HEK293T (cell line): ENCODE results near the gene STBD1.

Experiments used
- CTCF ChIA-PET: fragments of 350-600 bp; formaldehyde crosslinking; extraction: SDS; loops from one replicate; lab custom pipeline; 2021; ENCODE audit warnings: antibody characterized with exemption, inconsistent platforms; lab: Yijun Ruan, JAX
- POLR2A ChIA-PET: fragments of 350-600 bp; formaldehyde crosslinking; extraction: SDS; loops from one replicate; lab custom pipeline; 2020; ENCODE audit warnings: antibody characterized with exemption, inconsistent platforms; lab: Yijun Ruan, JAX
- DNase-seq: peaks from one replicate; pipeline ENCODE4 v3.0.0; 2012; ENCODE audit warnings: mixed read lengths; ENCODE audit errors: extremely low spot score
- ARNT ChIP-seq: fragments of 450-650 bp; IDR thresholded peaks from 2 replicates; pipeline ENCODE4 v1.6.1; 2017; ENCODE audit warnings: mild to moderate bottlenecking
- BHLHE40 ChIP-seq: fragments of 450-650 bp; IDR thresholded peaks from 2 replicates; pipeline ENCODE4 v1.6.1; 2016; ENCODE audit warnings: mild to moderate bottlenecking, moderate library complexity, borderline replicate concordance
- CTBP1 ChIP-seq: fragments of 450-650 bp; IDR thresholded peaks from 2 replicates; pipeline ENCODE4 v1.6.1; 2016; ENCODE audit warnings: borderline replicate concordance
- ELF4 ChIP-seq: fragments of 450-650 bp; IDR thresholded peaks from 2 replicates; pipeline ENCODE4 v1.6.1; 2017; ENCODE audit warnings: antibody characterized with exemption
- FOXA1 ChIP-seq: fragments of 450-650 bp; IDR thresholded peaks from 2 replicates; pipeline ENCODE4 v1.6.1; 2016; ENCODE audit warnings: mild to moderate bottlenecking
- FOXK2 ChIP-seq: fragments of 450-650 bp; IDR thresholded peaks from 2 replicates; pipeline ENCODE4 v1.6.1; 2016; ENCODE audit warnings: mild to moderate bottlenecking
- FOXM1 ChIP-seq: fragments of 450-650 bp; IDR thresholded peaks from 2 replicates; pipeline ENCODE4 v1.6.1; 2017; ENCODE audit warnings: mild to moderate bottlenecking, borderline replicate concordance
- HDGF ChIP-seq: fragments of 450-650 bp; IDR thresholded peaks from 2 replicates; pipeline ENCODE4 v1.6.1; 2017; ENCODE audit warnings: antibody characterized with exemption, borderline replicate concordance
- L3MBTL2 ChIP-seq: fragments of 450-650 bp; conservative IDR thresholded peaks from 2 replicates; pipeline ENCODE4 v1.6.1; 2016; ENCODE audit warnings: mild to moderate bottlenecking
- LEF1 ChIP-seq: fragments of 450-650 bp; IDR thresholded peaks from 2 replicates; pipeline ENCODE4 v1.6.1; 2017; ENCODE audit warnings: mild to moderate bottlenecking, borderline replicate concordance
- NFRKB ChIP-seq: fragments of 450-650 bp; IDR thresholded peaks from 2 replicates; pipeline ENCODE4 v1.6.1; 2016; ENCODE audit warnings: mild to moderate bottlenecking, moderate library complexity
- SP1 ChIP-seq: fragments of 450-650 bp; IDR thresholded peaks from 2 replicates; pipeline ENCODE4 v1.6.1; 2017
- SUZ12 ChIP-seq: fragments of 450-650 bp; IDR thresholded peaks from 2 replicates; pipeline ENCODE4 v1.6.1; 2016; ENCODE audit warnings: mild to moderate bottlenecking
- TARDBP ChIP-seq: fragments of 450-650 bp; IDR thresholded peaks from 2 replicates; pipeline ENCODE4 v1.6.1; 2016
- ZNF384 ChIP-seq: fragments of 450-650 bp; IDR thresholded peaks from 2 replicates; pipeline ENCODE4 v1.6.1; 2016
- TF ChIP-seq, protein P1 (sequence below): fragments of 450-650 bp; IDR thresholded peaks from 2 replicates; pipeline ENCODE4 v1.6.1; 2016

STBD1 gene

DNA sequence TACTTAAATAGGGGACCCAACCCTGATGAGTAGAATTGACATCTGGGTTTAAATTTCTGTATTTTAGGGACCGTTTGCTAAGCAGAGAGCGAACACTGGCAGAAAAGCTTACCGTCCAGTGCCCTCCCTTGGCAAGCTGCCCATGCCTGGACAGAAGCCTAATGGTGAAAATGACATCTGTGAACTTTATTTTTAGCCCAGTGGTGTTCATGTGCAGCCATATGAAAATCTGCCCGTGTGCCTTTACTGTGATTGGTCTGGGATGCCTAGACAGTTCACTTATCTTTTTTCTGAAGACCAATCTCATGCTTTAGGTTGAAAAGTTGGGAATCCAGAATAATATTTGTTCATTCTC lies 1.1 kb downstream of the STBD1 start:
- ChIA-PET POLR2A (interaction anchor here (0.7 to 3.5 kb wide), 7 partner anchors 11 to 94 kb away, joined by 3 to 25 read pairs (median 5); partner anchors contain the start of gene SCARB2), CTCF (interaction anchor here (0.6 to 3.4 kb wide), 3 partner anchors 46 to 128 kb away, joined by 3 to 20 read pairs (median 10); no protein-coding TSS in a partner anchor)
- no peak for DNase-seq
- TF ChIP-seq BHLHE40 (no peak), ZNF384 (no peak), NFRKB (no peak), ARNT (no peak), SP1 (no peak), HDGF (no peak), SUZ12 (no peak), FOXA1 (no peak), LEF1 (no peak), FOXK2 (no peak), FOXM1 (no peak), L3MBTL2 (no peak), TARDBP (no peak), ELF4 (no peak), CTBP1 (no peak)
- TF ChIP-seq, protein P1, sequence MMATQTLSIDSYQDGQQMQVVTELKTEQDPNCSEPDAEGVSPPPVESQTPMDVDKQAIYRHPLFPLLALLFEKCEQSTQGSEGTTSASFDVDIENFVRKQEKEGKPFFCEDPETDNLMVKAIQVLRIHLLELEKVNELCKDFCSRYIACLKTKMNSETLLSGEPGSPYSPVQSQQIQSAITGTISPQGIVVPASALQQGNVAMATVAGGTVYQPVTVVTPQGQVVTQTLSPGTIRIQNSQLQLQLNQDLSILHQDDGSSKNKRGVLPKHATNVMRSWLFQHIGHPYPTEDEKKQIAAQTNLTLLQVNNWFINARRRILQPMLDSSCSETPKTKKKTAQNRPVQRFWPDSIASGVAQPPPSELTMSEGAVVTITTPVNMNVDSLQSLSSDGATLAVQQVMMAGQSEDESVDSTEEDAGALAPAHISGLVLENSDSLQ, result no peak

DNA sequence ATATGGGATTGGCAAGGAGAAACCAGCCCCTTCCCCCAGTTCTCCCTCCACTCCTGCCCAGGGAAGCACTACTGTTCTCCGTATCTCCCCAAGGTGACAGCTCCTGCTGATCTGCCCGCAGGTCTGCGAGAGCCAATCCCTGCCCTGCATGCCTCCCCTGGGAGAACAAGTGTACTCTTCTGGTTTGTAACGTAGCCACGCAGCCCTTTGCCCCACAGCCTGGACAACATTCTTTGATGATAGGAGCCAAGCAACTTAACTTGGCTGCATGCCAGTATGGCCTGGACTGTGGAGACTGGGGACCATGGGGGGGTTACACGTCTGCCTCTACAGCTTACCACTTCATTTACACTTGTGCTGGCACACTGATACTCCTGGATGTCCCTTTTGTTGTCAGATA lies 2.0 kb downstream of the STBD1 start:
- ChIA-PET CTCF (interaction anchor here (3.4 kb wide), 1 partner anchor 129 kb away, joined by 10 read pairs; no protein-coding TSS in a partner anchor), POLR2A (interaction anchor here (3.5 kb wide), 1 partner anchor 69 kb away, joined by 25 read pairs; no protein-coding TSS in a partner anchor)
- TF ChIP-seq FOXM1, result no peak
- no peak for TF ChIP-seq SUZ12
- no peak for TF ChIP-seq FOXA1
- no peak for TF ChIP-seq ELF4
- TF ChIP-seq CTBP1, result no peak
- no peak for TF ChIP-seq SP1
- TF ChIP-seq, protein P1, result no peak
- TF ChIP-seq L3MBTL2, result no peak
- TF ChIP-seq LEF1, result no peak
- TF ChIP-seq ARNT, result no peak
- TF ChIP-seq ZNF384, result no peak
- TF ChIP-seq HDGF, result no peak
- TF ChIP-seq TARDBP, result no peak
- no peak for TF ChIP-seq BHLHE40
- no peak for TF ChIP-seq FOXK2
- TF ChIP-seq NFRKB, result no peak
- DNase-seq, result no peak

DNA sequence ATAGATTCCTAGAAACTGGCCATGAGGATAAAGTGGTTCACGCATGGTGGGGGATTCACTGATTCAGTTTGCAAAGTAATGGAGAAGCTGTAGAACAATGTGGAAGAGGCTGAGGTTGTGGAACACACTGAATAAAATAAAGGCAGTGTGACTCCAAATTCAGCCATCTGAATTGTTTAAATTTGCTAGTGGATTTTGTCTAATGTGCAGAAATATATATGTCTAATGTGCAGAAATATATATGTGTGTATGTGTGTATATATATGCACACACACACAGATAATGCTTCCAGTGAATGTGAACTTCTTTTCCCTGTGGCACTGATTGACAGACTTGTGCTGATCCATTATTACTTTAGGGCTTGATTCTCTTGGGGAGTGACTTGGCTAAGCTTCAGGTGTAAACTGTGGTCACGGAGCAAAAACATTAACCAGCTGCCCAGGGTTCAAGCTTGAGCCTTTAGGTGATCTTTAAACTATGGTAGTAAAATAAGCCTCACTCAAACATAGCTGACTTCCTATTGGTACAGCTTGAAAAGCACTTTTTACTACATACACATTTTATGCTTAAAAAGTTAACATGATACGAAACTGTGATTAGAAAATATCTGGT lies 3.5 kb downstream of the STBD1 start:
- no peak for DNase-seq
- ChIA-PET POLR2A (no interaction called here), CTCF (no interaction called here)
- TF ChIP-seq TARDBP (no peak), FOXM1 (no peak), FOXK2 (no peak)

DNA sequence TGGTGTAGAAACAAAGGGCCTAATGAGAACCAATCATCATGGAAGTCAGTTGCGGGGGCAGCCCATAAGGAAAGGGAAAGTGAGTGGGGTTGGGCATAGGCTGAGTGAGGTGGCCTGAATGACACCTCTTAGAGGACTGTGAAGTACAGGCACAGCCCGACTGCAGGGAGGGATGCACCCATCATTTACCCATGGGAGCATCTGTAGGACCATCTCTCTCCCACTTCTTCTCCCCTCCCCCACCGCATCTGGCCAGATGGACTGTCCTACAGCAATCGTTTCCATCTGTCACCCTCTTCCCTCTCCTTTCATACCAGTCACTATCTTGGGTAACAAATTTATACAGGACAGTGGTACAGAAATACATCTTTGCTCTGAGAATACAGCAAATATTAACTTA lies 4.2 kb downstream of the STBD1 start:
- TF ChIP-seq FOXM1 (no peak), TARDBP (no peak), CTBP1 (no peak), SUZ12 (no peak), BHLHE40 (no peak), NFRKB (no peak), SP1 (no peak), ELF4 (no peak), HDGF (no peak), ARNT (no peak), ZNF384 (no peak), L3MBTL2 (no peak), LEF1 (no peak), FOXA1 (no peak), FOXK2 (no peak)
- TF ChIP-seq, protein P1, result no peak
- ChIA-PET CTCF (no interaction called here), POLR2A (no interaction called here)
- DNase-seq, result no peak

DNA sequence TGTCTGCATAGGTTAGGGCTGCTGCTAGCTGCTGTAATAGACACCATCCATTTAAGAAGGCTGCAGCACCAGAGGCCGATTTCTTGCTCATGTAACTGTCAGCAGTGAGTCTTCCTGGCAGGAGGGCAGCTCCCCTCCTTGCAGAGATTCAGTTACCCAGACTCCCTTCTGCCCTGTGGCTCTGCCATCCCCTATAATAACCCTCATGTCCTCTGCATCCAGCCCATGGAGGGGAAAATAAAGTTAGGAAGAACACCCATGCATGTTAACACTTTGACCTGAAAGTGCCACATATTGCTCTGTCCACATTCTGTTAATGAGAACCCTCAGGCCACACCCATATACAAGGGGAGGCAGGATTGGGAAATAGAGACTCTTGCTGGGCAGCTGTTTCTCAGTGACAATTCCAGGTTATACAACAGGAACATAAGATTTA lies 5.4 kb downstream of the STBD1 start:
- POLR2A ChIA-PET, result no interaction called here
- CTCF ChIA-PET, result no interaction called here
- TF ChIP-seq TARDBP, result no peak
- TF ChIP-seq, protein P1, result 0 out of 2 replicates have a peak, but pooled peaks have one; percentile 17
- DNase-seq, result no peak

DNA sequence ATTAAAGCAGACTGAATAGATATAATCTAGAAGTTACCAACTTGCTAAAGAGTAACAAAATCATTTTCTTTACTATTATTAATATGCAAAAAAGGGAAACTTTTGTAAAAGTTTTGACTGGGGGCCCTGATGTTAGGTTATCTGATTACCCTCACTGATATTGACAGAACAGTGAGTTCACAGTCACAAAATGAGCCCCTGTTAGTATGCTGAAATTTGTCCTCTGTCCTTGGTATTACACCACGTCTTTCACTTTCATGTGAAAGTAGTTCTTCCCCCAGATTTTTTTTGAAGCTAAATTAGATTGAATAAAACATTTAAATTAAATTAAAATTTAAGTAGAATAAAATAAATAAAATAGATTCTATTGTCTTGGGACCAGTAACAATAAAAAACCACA lies 5.9 kb downstream of the STBD1 start:
- CTCF ChIA-PET, result no interaction called here

More for the DNA sequence above, 5.9 kb downstream of the STBD1 start:
- POLR2A ChIA-PET, result no interaction called here
- DNase-seq, result no peak
- no peak for TF ChIP-seq SUZ12
- TF ChIP-seq ARNT, result no peak
- TF ChIP-seq ZNF384, result no peak
- TF ChIP-seq LEF1, result no peak
- TF ChIP-seq FOXA1, result no peak
- TF ChIP-seq, protein P1, result no peak
- TF ChIP-seq SP1, result no peak
- no peak for TF ChIP-seq L3MBTL2
- no peak for TF ChIP-seq TARDBP
- no peak for TF ChIP-seq BHLHE40
- TF ChIP-seq CTBP1, result no peak
- no peak for TF ChIP-seq FOXM1
- TF ChIP-seq FOXK2, result no peak
